ENCODE results near the gene BCKDHA. TPM values are rescaled to one million over a fixed set of nuclear protein-coding genes. Genes with fewer than 3 reads are reported as not detected.

Gene BCKDHA
- total and polyA plus RNA-seq, 2 donors (not counting 1 experiment from before 2014, with no cell fraction given) = 11.2 to 30.7 TPM

DNA sequence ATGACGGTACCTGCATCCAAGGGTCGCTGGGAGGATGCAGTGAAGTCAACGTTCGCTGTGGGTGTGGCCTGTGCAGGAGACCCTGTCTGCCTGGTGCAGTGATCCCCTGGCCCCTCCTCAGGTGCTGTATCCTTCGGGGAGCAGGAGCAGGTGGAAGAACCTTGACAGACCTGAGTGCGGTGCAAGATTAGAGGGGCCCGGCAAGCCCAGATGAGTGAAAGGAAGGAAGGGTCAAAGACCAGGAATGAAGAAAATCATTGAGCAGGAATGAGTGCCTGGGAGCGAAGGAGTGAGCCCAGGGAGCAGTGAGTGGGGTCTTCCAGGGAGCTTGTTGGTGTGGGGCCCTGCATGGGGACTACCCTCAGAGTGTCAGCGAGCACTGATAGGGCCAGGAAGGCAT is 16.8 kb downstream of the BCKDHA start:
- Histone ChIP-seq H4K20me1 (ENCODE audit: control insufficient read depth, extremely low read depth, insufficient read depth, low read length) (no peaks in the 10 kb centered on the region), H3K4me1 (ENCODE audit: control insufficient read depth, extremely low read depth, insufficient read depth, low read length) (no peaks in the 10 kb centered on the region), H2AFZ (ENCODE audit: low read length) (no peak overlapping the region), H3K27me3 (ENCODE audit: control insufficient read depth, insufficient read depth, low read length) (no peaks in the 10 kb centered on the region), H3K9me3 (ENCODE audit: control insufficient read depth, insufficient read depth, low read depth, low read length) (no peaks in the 10 kb centered on the region), H3K27ac (ENCODE audit: insufficient read depth, low read length) (no peak overlapping the region), H3K36me3 (ENCODE audit: control insufficient read depth, insufficient read depth, low read length) (peaks cover 3% of the 10 kb centered on the region), H3K4me3 (replicated peaks in 1 of 4; ENCODE audit: control extremely low read depth in 1 of 4, insufficient read depth in 1 of 4, low read depth in 3 of 4, low read length in 4 of 4) (no peak overlapping the region), H3K79me2 (ENCODE audit: control insufficient read depth, insufficient read depth, low read length) (no peaks in the 10 kb centered on the region), H3K9ac (ENCODE audit: insufficient read depth, low read length) (no peak overlapping the region), H3K4me2 (ENCODE audit: extremely low read depth, insufficient read depth, low read length) (no peak overlapping the region)
- DNase-seq (ENCODE audit: low read depth in 2 of 2) = no peak
- TF ChIP-seq EZH2 (IDR thresholded peaks at IDR 0.05; ENCODE audit: low read length, missing control alignments) = no peak
- TF ChIP-seq, protein P1, sequence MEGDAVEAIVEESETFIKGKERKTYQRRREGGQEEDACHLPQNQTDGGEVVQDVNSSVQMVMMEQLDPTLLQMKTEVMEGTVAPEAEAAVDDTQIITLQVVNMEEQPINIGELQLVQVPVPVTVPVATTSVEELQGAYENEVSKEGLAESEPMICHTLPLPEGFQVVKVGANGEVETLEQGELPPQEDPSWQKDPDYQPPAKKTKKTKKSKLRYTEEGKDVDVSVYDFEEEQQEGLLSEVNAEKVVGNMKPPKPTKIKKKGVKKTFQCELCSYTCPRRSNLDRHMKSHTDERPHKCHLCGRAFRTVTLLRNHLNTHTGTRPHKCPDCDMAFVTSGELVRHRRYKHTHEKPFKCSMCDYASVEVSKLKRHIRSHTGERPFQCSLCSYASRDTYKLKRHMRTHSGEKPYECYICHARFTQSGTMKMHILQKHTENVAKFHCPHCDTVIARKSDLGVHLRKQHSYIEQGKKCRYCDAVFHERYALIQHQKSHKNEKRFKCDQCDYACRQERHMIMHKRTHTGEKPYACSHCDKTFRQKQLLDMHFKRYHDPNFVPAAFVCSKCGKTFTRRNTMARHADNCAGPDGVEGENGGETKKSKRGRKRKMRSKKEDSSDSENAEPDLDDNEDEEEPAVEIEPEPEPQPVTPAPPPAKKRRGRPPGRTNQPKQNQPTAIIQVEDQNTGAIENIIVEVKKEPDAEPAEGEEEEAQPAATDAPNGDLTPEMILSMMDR (conservative IDR thresholded peaks at IDR 0.05 in 1 of 2, IDR thresholded peaks at IDR 0.05 in 1 of 2; ENCODE audit: low read depth in 1 of 2, low read length in 2 of 2) = no peak

DNA sequence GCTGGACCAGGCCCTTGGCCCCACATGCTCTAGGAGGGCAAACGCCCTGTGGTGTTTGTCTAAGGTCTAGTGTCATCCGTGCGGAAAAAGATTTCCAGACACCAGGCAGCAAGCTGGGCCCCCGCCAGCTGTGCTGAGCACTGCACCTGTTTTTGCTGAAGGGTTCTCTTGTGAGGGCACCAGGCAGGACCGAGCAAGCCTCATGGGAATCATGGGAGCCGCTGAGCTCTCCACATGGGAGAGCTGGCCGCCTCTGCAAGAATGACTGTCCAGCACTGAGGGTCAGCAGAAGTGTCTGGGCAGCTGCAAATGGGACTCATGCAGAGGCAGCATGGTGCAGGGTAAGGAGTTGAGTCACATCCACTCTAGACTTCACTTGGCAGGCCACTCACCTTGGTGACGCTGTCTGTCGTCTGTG is 17.5 kb downstream of the BCKDHA start:
- Histone ChIP-seq H3K27ac (ENCODE audit: insufficient read depth, low read length) (no peak overlapping the region), H3K4me3 (replicated peaks in 1 of 4; ENCODE audit: control extremely low read depth in 1 of 4, insufficient read depth in 1 of 4, low read depth in 3 of 4, low read length in 4 of 4) (no peak overlapping the region), H3K27me3 (ENCODE audit: control insufficient read depth, insufficient read depth, low read length) (no peaks in the 10 kb centered on the region), H3K79me2 (ENCODE audit: control insufficient read depth, insufficient read depth, low read length) (no peaks in the 10 kb centered on the region), H3K4me2 (ENCODE audit: extremely low read depth, insufficient read depth, low read length) (no peak overlapping the region), H3K9me3 (ENCODE audit: control insufficient read depth, insufficient read depth, low read depth, low read length) (no peaks in the 10 kb centered on the region), H3K4me1 (ENCODE audit: control insufficient read depth, extremely low read depth, insufficient read depth, low read length) (no peaks in the 10 kb centered on the region), H2AFZ (ENCODE audit: low read length) (no peak overlapping the region), H4K20me1 (ENCODE audit: control insufficient read depth, extremely low read depth, insufficient read depth, low read length) (no peaks in the 10 kb centered on the region), H3K9ac (ENCODE audit: insufficient read depth, low read length) (no peak overlapping the region), H3K36me3 (ENCODE audit: control insufficient read depth, insufficient read depth, low read length) (peaks cover 5% of the 10 kb centered on the region)
- no peak for DNase-seq (ENCODE audit: low read depth in 2 of 2)
- no peak for TF ChIP-seq EZH2 (IDR thresholded peaks at IDR 0.05; ENCODE audit: low read length, missing control alignments)
- TF ChIP-seq, protein P1 (conservative IDR thresholded peaks at IDR 0.05 in 1 of 2, IDR thresholded peaks at IDR 0.05 in 1 of 2; ENCODE audit: low read depth in 1 of 2, low read length in 2 of 2) = no peak

DNA sequence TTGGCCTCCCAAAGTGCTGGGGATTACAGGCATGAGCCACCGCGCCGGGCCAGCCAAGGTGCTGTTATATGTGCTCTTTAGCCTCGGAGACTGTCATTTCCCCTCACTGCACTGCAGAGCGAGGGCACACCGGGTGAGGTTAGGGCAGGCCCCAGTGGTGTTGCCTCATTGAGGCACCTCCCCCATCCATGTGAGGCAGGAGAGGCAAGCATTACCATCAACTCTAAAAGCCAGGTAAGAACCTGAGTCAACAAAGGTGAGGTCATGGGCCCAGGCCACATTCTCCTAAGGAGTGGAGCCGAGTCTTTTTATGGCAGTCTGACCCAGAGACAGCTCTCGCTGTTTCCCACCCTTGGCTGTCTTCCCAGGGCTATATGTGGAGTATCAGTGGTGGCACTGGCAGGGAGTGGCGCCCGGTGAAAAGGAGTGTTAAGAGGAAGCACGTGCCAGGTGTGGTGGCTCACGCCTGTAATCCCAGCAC is 18.6 kb downstream of the BCKDHA start:
- Histone ChIP-seq H3K27ac (ENCODE audit: insufficient read depth, low read length) (no peak overlapping the region), H3K9me3 (ENCODE audit: control insufficient read depth, insufficient read depth, low read depth, low read length) (no peaks in the 10 kb centered on the region), H3K9ac (ENCODE audit: insufficient read depth, low read length) (no peak overlapping the region), H3K36me3 (ENCODE audit: control insufficient read depth, insufficient read depth, low read length) (peaks cover 5% of the 10 kb centered on the region), H4K20me1 (ENCODE audit: control insufficient read depth, extremely low read depth, insufficient read depth, low read length) (no peaks in the 10 kb centered on the region), H3K79me2 (ENCODE audit: control insufficient read depth, insufficient read depth, low read length) (no peaks in the 10 kb centered on the region), H2AFZ (ENCODE audit: low read length) (no peak overlapping the region), H3K4me2 (ENCODE audit: extremely low read depth, insufficient read depth, low read length) (no peak overlapping the region), H3K27me3 (ENCODE audit: control insufficient read depth, insufficient read depth, low read length) (no peaks in the 10 kb centered on the region), H3K4me1 (ENCODE audit: control insufficient read depth, extremely low read depth, insufficient read depth, low read length) (no peaks in the 10 kb centered on the region), H3K4me3 (replicated peaks in 1 of 4; ENCODE audit: control extremely low read depth in 1 of 4, insufficient read depth in 1 of 4, low read depth in 3 of 4, low read length in 4 of 4) (no peak overlapping the region)
- DNase-seq (ENCODE audit: low read depth in 2 of 2) = no peak
- TF ChIP-seq, protein P1 (conservative IDR thresholded peaks at IDR 0.05 in 1 of 2, IDR thresholded peaks at IDR 0.05 in 1 of 2; ENCODE audit: low read depth in 1 of 2, low read length in 2 of 2) = no peak
- TF ChIP-seq EZH2 (IDR thresholded peaks at IDR 0.05; ENCODE audit: low read length, missing control alignments) = no peak
